ENCODE data around the gene SLC22A23. TPM values are rescaled to one million over a fixed set of nuclear protein-coding genes. Genes with fewer than 3 reads are reported as not detected.

SLC22A23 gene
- total RNA-seq, 4 donors from 2014 or later: 6.6 to 25.0 (median 14.6) TPM

DNA sequence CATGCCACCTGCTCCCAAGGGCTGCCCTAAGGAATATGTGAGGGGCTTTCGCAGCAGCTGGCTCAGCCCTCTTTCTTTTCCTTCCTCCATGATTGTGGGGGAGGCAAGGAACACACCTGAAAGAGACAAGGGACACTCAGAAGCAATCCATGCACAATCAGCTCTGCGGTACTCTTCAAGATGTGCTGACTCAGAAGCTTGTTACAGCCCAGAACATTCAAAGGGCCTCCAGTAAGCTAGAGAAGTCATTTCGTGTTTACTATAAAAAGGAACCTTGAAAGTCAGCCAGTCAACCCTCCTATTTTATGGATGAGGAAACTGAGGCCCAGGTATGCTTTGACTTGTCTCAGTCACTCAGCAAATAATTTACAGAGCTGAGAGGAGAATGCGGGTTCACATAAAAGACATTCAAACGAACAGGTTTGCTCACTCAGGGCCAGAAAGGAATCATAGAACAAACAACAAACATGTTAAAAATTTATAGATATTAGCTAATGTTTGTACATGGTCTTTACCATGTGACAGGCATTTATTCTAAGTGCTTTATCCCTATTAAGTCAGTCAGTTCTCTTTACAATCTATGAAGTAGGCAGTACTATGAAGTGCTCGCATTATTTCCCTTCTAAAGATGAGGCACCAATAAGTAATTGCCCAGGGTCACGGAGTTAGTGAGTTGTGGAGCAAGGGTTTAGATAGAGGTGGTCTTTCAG is 37.7 kb upstream of the SLC22A23 start:
- in situ Hi-C loops (cut with MboI; ENCODE audit: low sequenced_read_pairs in 4 of 4): no loop called here
- TF ChIP-seq POLR2A (IDR thresholded peaks at IDR 0.05): no peak
- TF ChIP-seq, protein P1, sequence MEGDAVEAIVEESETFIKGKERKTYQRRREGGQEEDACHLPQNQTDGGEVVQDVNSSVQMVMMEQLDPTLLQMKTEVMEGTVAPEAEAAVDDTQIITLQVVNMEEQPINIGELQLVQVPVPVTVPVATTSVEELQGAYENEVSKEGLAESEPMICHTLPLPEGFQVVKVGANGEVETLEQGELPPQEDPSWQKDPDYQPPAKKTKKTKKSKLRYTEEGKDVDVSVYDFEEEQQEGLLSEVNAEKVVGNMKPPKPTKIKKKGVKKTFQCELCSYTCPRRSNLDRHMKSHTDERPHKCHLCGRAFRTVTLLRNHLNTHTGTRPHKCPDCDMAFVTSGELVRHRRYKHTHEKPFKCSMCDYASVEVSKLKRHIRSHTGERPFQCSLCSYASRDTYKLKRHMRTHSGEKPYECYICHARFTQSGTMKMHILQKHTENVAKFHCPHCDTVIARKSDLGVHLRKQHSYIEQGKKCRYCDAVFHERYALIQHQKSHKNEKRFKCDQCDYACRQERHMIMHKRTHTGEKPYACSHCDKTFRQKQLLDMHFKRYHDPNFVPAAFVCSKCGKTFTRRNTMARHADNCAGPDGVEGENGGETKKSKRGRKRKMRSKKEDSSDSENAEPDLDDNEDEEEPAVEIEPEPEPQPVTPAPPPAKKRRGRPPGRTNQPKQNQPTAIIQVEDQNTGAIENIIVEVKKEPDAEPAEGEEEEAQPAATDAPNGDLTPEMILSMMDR (IDR thresholded peaks at IDR 0.05 in 4 of 5, conservative IDR thresholded peaks at IDR 0.05 in 1 of 5): no peak
- H3K9me3 ChIP-seq: no peaks in the 10 kb centered on the region

DNA sequence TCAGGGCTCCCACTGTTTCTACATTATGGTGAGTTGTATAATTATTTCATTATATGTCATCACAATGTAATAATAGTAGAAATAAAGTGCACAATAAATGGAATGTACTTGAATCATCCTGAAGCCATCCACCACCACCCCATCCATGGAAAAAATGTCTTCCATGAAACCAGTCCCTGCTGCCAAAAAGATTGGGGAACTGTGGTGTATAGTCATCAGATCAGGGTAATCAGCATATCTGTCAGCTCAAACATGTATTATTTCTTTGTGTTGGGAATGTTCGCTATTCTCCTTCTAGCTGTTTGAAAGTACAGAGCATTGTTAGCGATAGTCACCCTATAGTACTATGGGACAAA is 33.8 kb upstream of the SLC22A23 start:
- H3K9me3 ChIP-seq: no peaks in the 10 kb centered on the region
- DNase-seq (no peak), ATAC-seq (no peak)
- TF ChIP-seq POLR2A (IDR thresholded peaks at IDR 0.05): no peak
- TF ChIP-seq, protein P1 (IDR thresholded peaks at IDR 0.05 in 4 of 5, conservative IDR thresholded peaks at IDR 0.05 in 1 of 5): no peak
- H3K36me3 ChIP-seq: no peaks in the 10 kb centered on the region
- H3K4me3 ChIP-seq: no peak overlapping the region
- in situ Hi-C loops (cut with MboI; ENCODE audit: low sequenced_read_pairs in 4 of 4): no loop called here
- no peaks in the 10 kb centered on the region for H3K27me3 ChIP-seq
- no peak overlapping the region for H3K27ac ChIP-seq
- no peaks in the 10 kb centered on the region for H3K4me1 ChIP-seq
- intact Hi-C loops (cut with DNase I; ENCODE audit: low total_unique reads): no loop called here

More for the DNA sequence above, 37.7 kb upstream of the SLC22A23 start:
- Histone ChIP-seq H3K4me1 (no peaks in the 10 kb centered on the region), H3K36me3 (no peaks in the 10 kb centered on the region), H3K27ac (no peak overlapping the region), H3K27me3 (no peaks in the 10 kb centered on the region), H3K4me3 (no peak overlapping the region)
- ATAC-seq (no peak), DNase-seq (no peak)
- intact Hi-C loops (cut with DNase I; ENCODE audit: low total_unique reads): no loop called here

DNA sequence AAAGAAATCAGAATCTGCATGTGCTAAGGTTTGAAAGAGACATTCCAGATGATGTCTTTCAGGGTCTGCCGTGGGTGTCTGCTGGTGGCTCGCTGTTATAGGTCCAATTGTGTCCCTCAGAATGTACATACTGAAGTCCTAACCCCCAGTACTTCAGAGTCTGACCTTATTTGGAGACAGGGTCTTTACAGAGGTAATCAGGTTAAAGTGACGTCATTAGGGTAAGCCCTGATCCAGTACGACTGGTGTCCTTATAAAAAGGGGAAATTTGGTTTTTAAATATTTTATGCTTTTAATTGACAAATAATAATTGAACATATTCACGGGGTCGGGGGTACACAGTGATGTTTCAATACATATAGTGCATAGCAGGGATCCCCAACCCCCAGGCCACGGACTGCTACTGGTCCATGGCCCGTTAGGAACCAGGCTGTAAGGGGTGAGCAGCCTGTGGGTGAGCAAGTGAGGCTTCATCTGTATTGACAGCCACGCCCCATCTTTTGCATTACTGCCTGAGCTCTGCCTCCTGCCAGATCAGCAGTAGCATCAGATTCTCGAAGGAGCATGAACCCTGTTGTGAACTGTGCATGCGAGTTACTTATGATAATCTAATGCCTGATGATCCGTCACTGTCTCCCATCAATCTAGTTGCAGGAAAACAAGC is 33.2 kb upstream of the SLC22A23 start:
- ATAC-seq (no peak), DNase-seq (no peak)
- in situ Hi-C loops (cut with MboI; ENCODE audit: low sequenced_read_pairs in 4 of 4): no loop called here
- Histone ChIP-seq H3K27ac (no peak overlapping the region), H3K9me3 (no peaks in the 10 kb centered on the region), H3K36me3 (no peaks in the 10 kb centered on the region), H3K4me3 (no peak overlapping the region), H3K4me1 (no peaks in the 10 kb centered on the region), H3K27me3 (no peaks in the 10 kb centered on the region)
- intact Hi-C loops (cut with DNase I; ENCODE audit: low total_unique reads): no loop called here
- TF ChIP-seq POLR2A (IDR thresholded peaks at IDR 0.05): no peak
- TF ChIP-seq, protein P1 (IDR thresholded peaks at IDR 0.05 in 4 of 5, conservative IDR thresholded peaks at IDR 0.05 in 1 of 5): no peak

DNA sequence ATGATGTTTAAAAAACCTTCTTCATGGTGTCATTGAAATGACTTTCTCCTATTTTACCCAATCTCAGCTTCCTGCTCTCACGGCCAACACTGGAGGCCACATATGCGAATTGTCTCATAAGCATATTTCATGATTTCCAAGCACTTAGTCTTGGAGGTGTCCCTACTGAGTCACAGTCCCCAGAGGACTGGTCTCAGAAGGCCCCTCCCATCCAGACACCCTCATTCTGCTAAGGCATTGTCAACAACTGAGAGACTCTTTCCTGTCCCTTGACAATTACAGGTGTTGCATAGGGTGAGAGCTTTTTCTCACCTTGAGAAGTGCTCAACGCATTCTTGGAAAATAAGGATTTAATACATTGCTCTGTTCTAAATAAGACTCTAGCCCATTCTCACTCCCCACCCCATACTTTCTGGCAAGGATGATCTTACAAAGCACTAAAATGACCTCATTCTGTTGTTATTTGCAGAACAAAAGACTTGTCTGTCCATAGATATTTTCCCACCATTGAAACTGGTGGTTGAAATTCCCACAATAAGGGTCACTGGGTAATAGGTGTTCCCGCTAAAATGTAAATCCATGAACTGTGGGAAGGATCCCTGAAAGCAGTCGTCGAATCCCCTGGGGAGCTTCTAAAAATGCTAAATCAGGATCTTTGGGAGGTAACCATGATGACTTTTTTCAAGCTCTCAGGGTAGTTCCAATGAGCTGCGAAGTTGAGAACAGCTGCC is 32.3 kb upstream of the SLC22A23 start:
- Histone ChIP-seq H3K4me3 (no peak overlapping the region), H3K27ac (no peak overlapping the region), H3K36me3 (no peaks in the 10 kb centered on the region), H3K9me3 (no peaks in the 10 kb centered on the region), H3K4me1 (no peaks in the 10 kb centered on the region), H3K27me3 (no peaks in the 10 kb centered on the region)
- in situ Hi-C loops (cut with MboI; ENCODE audit: low sequenced_read_pairs in 4 of 4): no loop called here
- intact Hi-C loops (cut with DNase I; ENCODE audit: low total_unique reads): no loop called here
- DNase-seq (no peak), ATAC-seq (no peak)
- no peak for TF ChIP-seq POLR2A (IDR thresholded peaks at IDR 0.05)
- TF ChIP-seq, protein P1 (IDR thresholded peaks at IDR 0.05 in 4 of 5, conservative IDR thresholded peaks at IDR 0.05 in 1 of 5): no peak

Data from gastrocnemius medialis (tissue), 4 donors.